ENCODE measurements around the gene RNF144A.

DNA sequence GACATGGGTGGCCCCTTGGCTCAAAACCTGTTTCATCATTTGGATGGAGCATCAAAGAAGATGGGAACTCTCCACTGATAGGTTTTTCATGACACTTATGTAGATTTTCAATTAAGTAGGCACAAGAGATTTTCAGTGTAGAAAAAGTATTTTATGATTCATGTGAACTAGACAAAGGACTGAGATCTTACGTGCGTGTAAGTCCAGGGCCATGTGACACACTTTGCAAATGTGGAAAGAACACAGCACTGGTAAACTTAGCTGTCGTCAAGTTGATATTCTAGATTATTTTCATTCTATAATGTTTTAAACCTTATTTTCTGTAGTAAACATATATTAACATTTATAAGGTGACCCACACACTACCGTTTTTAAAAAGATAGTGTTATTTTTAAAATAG is 37.4 kb downstream of the RNF144A start:
- TF ChIP-seq EZH2phosphoT487 (IDR thresholded peaks at IDR 0.05; ENCODE audit: low read length) = no peak
- TF ChIP-seq, protein P1, sequence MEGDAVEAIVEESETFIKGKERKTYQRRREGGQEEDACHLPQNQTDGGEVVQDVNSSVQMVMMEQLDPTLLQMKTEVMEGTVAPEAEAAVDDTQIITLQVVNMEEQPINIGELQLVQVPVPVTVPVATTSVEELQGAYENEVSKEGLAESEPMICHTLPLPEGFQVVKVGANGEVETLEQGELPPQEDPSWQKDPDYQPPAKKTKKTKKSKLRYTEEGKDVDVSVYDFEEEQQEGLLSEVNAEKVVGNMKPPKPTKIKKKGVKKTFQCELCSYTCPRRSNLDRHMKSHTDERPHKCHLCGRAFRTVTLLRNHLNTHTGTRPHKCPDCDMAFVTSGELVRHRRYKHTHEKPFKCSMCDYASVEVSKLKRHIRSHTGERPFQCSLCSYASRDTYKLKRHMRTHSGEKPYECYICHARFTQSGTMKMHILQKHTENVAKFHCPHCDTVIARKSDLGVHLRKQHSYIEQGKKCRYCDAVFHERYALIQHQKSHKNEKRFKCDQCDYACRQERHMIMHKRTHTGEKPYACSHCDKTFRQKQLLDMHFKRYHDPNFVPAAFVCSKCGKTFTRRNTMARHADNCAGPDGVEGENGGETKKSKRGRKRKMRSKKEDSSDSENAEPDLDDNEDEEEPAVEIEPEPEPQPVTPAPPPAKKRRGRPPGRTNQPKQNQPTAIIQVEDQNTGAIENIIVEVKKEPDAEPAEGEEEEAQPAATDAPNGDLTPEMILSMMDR (IDR thresholded peaks at IDR 0.05; ENCODE audit: low read length) = no peak

Data from MM.1S (cell line).